ENCODE results near the gene COMMD6.

Gene COMMD6

GRCh38 chr13:75579529-75579928, 41.9 kb upstream of the COMMD6 start:
- Histone ChIP-seq H3K9me3 (replicated peaks in 1 of 2; ENCODE audit: control insufficient read depth in 2 of 2, insufficient read depth in 1 of 2, low read depth in 1 of 2, low read length in 2 of 2) (peaks cover 2 to 11% of the 10 kb centered on the region in 2 donors), H3K4ac (ENCODE audit: low read length) (no peak overlapping the region), H3K27ac (replicated peaks; ENCODE audit: low read length) (no peak overlapping the region), H3K79me1 (ENCODE audit: low read depth, low read length) (no peaks in the 10 kb centered on the region), H3K18ac (ENCODE audit: low read length) (no peak overlapping the region), H2BK120ac (ENCODE audit: low read depth, low read length) (no peak overlapping the region), H4K8ac (ENCODE audit: low read depth, low read length) (no peak overlapping the region), H4K91ac (ENCODE audit: low read depth, low read length, poor library complexity) (no peak overlapping the region), H3K23ac (ENCODE audit: low read depth, low read length, poor library complexity) (no peak overlapping the region), H3K36me3 (replicated peaks in 1 of 2; ENCODE audit: control insufficient read depth in 2 of 2, insufficient read depth in 2 of 2, low read length in 2 of 2) (peaks cover 0 to 4% of the 10 kb centered on the region in 2 donors), H2BK5ac (ENCODE audit: low read length) (no peak overlapping the region), H2BK12ac (ENCODE audit: low read length) (no peak overlapping the region), H2AK5ac (ENCODE audit: low read depth, low read length) (no peak overlapping the region), H3K27me3 (ENCODE audit: control insufficient read depth in 3 of 3, insufficient read depth in 3 of 3, low read depth in 1 of 3, low read length in 3 of 3) (no peaks in the 10 kb centered on the region), H3K4me1 (ENCODE audit: control insufficient read depth in 2 of 2, insufficient read depth in 1 of 2, low read depth in 1 of 2, low read length in 2 of 2) (no peaks in the 10 kb centered on the region), H3K9ac (ENCODE audit: low read depth, low read length, poor library complexity) (no peak overlapping the region), H2BK15ac (ENCODE audit: low read length) (no peak overlapping the region), H3K14ac (ENCODE audit: low read length) (no peak overlapping the region), H2AFZ (ENCODE audit: low read length) (no peak overlapping the region), H3K4me3 (ENCODE audit: low read length in 2 of 2) (no peak overlapping the region), H3K4me2 (ENCODE audit: insufficient read depth, low read length, poor library complexity, severe bottlenecking) (no peak overlapping the region)
- no peak for DNase-seq (ENCODE audit: low spot score)
- WGBS, 2 donors (ENCODE audit: extremely low coverage in 2 of 2, insufficient read length in 2 of 2, insufficient replicate concordance in 1 of 2), result no CpG with 5 or more reads among the region's 3 CpGs

- H2BK5ac ChIP-seq (ENCODE audit: low read length), result no peak overlapping the region
- no peak overlapping the region for H3K23ac ChIP-seq (ENCODE audit: low read depth, low read length, poor library complexity)
- H3K9me3 ChIP-seq (replicated peaks in 1 of 2; ENCODE audit: control insufficient read depth in 2 of 2, insufficient read depth in 1 of 2, low read depth in 1 of 2, low read length in 2 of 2), result peaks cover 0 to 3% of the 10 kb centered on the region in 2 donors
- H3K4me1 ChIP-seq (ENCODE audit: control insufficient read depth in 2 of 2, insufficient read depth in 1 of 2, low read depth in 1 of 2, low read length in 2 of 2), result no peaks in the 10 kb centered on the region
- H2BK120ac ChIP-seq (ENCODE audit: low read depth, low read length), result no peak overlapping the region
- no peak overlapping the region for H3K9ac ChIP-seq (ENCODE audit: low read depth, low read length, poor library complexity)
- no peak overlapping the region for H3K4me2 ChIP-seq (ENCODE audit: insufficient read depth, low read length, poor library complexity, severe bottlenecking)
- no peak overlapping the region for H3K18ac ChIP-seq (ENCODE audit: low read length)
- H3K4ac ChIP-seq (ENCODE audit: low read length), result no peak overlapping the region
- no peak overlapping the region for H3K14ac ChIP-seq (ENCODE audit: low read length)
- DNase-seq (ENCODE audit: low spot score), result no peak
- H3K4me3 ChIP-seq (ENCODE audit: low read length in 2 of 2), result no peak overlapping the region
- no peak overlapping the region for H3K27ac ChIP-seq (replicated peaks; ENCODE audit: low read length)
- H3K36me3 ChIP-seq (replicated peaks in 1 of 2; ENCODE audit: control insufficient read depth in 2 of 2, insufficient read depth in 2 of 2, low read length in 2 of 2), result peaks cover 4 to 24% of the 10 kb centered on the region in 2 donors
- no peaks in the 10 kb centered on the region for H3K27me3 ChIP-seq (ENCODE audit: control insufficient read depth in 3 of 3, insufficient read depth in 3 of 3, low read depth in 1 of 3, low read length in 3 of 3)
- H4K91ac ChIP-seq (ENCODE audit: low read depth, low read length, poor library complexity), result no peak overlapping the region
- H2AK5ac ChIP-seq (ENCODE audit: low read depth, low read length), result no peak overlapping the region
- no CpG with 5 or more reads among the region's 1 CpG for WGBS, 2 donors (ENCODE audit: extremely low coverage in 2 of 2, insufficient read length in 2 of 2, insufficient replicate concordance in 1 of 2)
- no peak overlapping the region for H2BK12ac ChIP-seq (ENCODE audit: low read length)
- no peaks in the 10 kb centered on the region for H3K79me1 ChIP-seq (ENCODE audit: low read depth, low read length)
- H2AFZ ChIP-seq (ENCODE audit: low read length), result no peak overlapping the region
- no peak overlapping the region for H2BK15ac ChIP-seq (ENCODE audit: low read length)
- no peak overlapping the region for H4K8ac ChIP-seq (ENCODE audit: low read depth, low read length)
These were observed 31.9 kb upstream of the COMMD6 start for GRCh38 chr13:75569576-75569975.

- Histone ChIP-seq H3K27ac (replicated peaks; ENCODE audit: low read length) (no peak overlapping the region), H3K4ac (ENCODE audit: low read length) (no peak overlapping the region), H2BK5ac (ENCODE audit: low read length) (no peak overlapping the region), H3K79me1 (ENCODE audit: low read depth, low read length) (no peaks in the 10 kb centered on the region), H3K9ac (ENCODE audit: low read depth, low read length, poor library complexity) (no peak overlapping the region), H3K27me3 (ENCODE audit: control insufficient read depth in 3 of 3, insufficient read depth in 3 of 3, low read depth in 1 of 3, low read length in 3 of 3) (no peaks in the 10 kb centered on the region), H4K8ac (ENCODE audit: low read depth, low read length) (no peak overlapping the region), H4K91ac (ENCODE audit: low read depth, low read length, poor library complexity) (no peak overlapping the region), H3K18ac (ENCODE audit: low read length) (no peak overlapping the region), H2AK5ac (ENCODE audit: low read depth, low read length) (no peak overlapping the region), H2BK12ac (ENCODE audit: low read length) (no peak overlapping the region), H3K4me3 (ENCODE audit: low read length in 2 of 2) (no peak overlapping the region), H3K4me1 (ENCODE audit: control insufficient read depth in 2 of 2, insufficient read depth in 1 of 2, low read depth in 1 of 2, low read length in 2 of 2) (no peaks in the 10 kb centered on the region), H3K36me3 (replicated peaks in 1 of 2; ENCODE audit: control insufficient read depth in 2 of 2, insufficient read depth in 2 of 2, low read length in 2 of 2) (peaks cover 0 to 26% of the 10 kb centered on the region in 2 donors), H3K23ac (ENCODE audit: low read depth, low read length, poor library complexity) (no peak overlapping the region), H3K4me2 (ENCODE audit: insufficient read depth, low read length, poor library complexity, severe bottlenecking) (no peak overlapping the region), H3K14ac (ENCODE audit: low read length) (no peak overlapping the region), H2AFZ (ENCODE audit: low read length) (no peak overlapping the region), H2BK15ac (ENCODE audit: low read length) (no peak overlapping the region), H2BK120ac (ENCODE audit: low read depth, low read length) (no peak overlapping the region), H3K9me3 (replicated peaks in 1 of 2; ENCODE audit: control insufficient read depth in 2 of 2, insufficient read depth in 1 of 2, low read depth in 1 of 2, low read length in 2 of 2) (no peaks in the 10 kb centered on the region)
- DNase-seq (ENCODE audit: low spot score), result no peak
These were observed 29.0 kb upstream of the COMMD6 start for GRCh38 chr13:75566658-75567057.

- H3K14ac ChIP-seq (ENCODE audit: low read length), result no peak overlapping the region
- no peak overlapping the region for H3K27ac ChIP-seq (replicated peaks; ENCODE audit: low read length)
- H4K8ac ChIP-seq (ENCODE audit: low read depth, low read length), result no peak overlapping the region
- H3K4me1 ChIP-seq (ENCODE audit: control insufficient read depth in 2 of 2, insufficient read depth in 1 of 2, low read depth in 1 of 2, low read length in 2 of 2), result no peaks in the 10 kb centered on the region
- H3K9ac ChIP-seq (ENCODE audit: low read depth, low read length, poor library complexity), result no peak overlapping the region
- H2BK120ac ChIP-seq (ENCODE audit: low read depth, low read length), result no peak overlapping the region
- H2BK12ac ChIP-seq (ENCODE audit: low read length), result no peak overlapping the region
- no peak overlapping the region for H3K18ac ChIP-seq (ENCODE audit: low read length)
- no peak overlapping the region for H2BK15ac ChIP-seq (ENCODE audit: low read length)
- WGBS, 2 donors (ENCODE audit: extremely low coverage in 2 of 2, insufficient read length in 2 of 2, insufficient replicate concordance in 1 of 2), result no CpG with 5 or more reads among the region's 2 CpGs
- H3K36me3 ChIP-seq (replicated peaks in 1 of 2; ENCODE audit: control insufficient read depth in 2 of 2, insufficient read depth in 2 of 2, low read length in 2 of 2), result peaks cover 4 to 33% of the 10 kb centered on the region in 2 donors
- no peaks in the 10 kb centered on the region for H3K9me3 ChIP-seq (replicated peaks in 1 of 2; ENCODE audit: control insufficient read depth in 2 of 2, insufficient read depth in 1 of 2, low read depth in 1 of 2, low read length in 2 of 2)
- no peaks in the 10 kb centered on the region for H3K79me1 ChIP-seq (ENCODE audit: low read depth, low read length)
- no peak overlapping the region for H3K23ac ChIP-seq (ENCODE audit: low read depth, low read length, poor library complexity)
- DNase-seq (ENCODE audit: low spot score), result no peak
- no peak overlapping the region for H3K4ac ChIP-seq (ENCODE audit: low read length)
- no peak overlapping the region for H2AFZ ChIP-seq (ENCODE audit: low read length)
- no peak overlapping the region for H2AK5ac ChIP-seq (ENCODE audit: low read depth, low read length)
- H3K27me3 ChIP-seq (ENCODE audit: control insufficient read depth in 3 of 3, insufficient read depth in 3 of 3, low read depth in 1 of 3, low read length in 3 of 3), result no peaks in the 10 kb centered on the region
- no peak overlapping the region for H3K4me3 ChIP-seq (ENCODE audit: low read length in 2 of 2)
- H3K4me2 ChIP-seq (ENCODE audit: insufficient read depth, low read length, poor library complexity, severe bottlenecking), result no peak overlapping the region
- H2BK5ac ChIP-seq (ENCODE audit: low read length), result no peak overlapping the region
- H4K91ac ChIP-seq (ENCODE audit: low read depth, low read length, poor library complexity), result no peak overlapping the region
These were observed 20.7 kb upstream of the COMMD6 start for GRCh38 chr13:75558145-75558840.

All from neuronal stem cell (in vitro differentiated cells).